ENCODE data around the gene P2RY14. TPM values are rescaled to one million over a fixed set of nuclear protein-coding genes. Genes with fewer than 3 reads are reported as not detected.

P2RY14 gene
- total and polyA plus RNA-seq, 12 donors = 0.17 to 2.4 (median 0.57) TPM; not detected in 1

DNA sequence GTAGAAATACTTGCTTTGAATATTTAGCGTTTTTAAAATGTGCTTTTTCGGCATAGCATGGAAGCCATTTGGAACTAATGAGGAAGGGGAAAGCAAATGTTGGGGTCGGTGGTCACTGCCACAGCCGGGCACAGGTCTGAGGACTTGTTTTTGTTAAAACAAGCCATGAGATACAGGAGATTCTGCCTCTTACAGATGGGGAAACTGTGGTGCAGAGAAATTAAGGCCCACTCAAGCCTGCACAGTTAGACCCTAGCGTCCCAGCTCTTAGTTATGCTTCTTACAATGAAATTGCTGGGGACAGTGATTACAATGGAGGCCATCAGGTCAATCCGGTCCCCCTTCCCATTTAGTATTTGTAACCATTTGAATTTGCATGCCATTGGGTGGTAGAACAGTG, 72.9 kb downstream of the P2RY14 start:
- peaks cover 0 to 4% of the 10 kb centered on the region in 2 donors for H3K4me1 ChIP-seq (replicated peaks in 1 of 2)
- no peak for DNase-seq
- H3K36me3 ChIP-seq (replicated peaks in 1 of 2) = no peaks in the 10 kb centered on the region
- no peaks in the 10 kb centered on the region for H3K27me3 ChIP-seq
- TF ChIP-seq, protein P1, sequence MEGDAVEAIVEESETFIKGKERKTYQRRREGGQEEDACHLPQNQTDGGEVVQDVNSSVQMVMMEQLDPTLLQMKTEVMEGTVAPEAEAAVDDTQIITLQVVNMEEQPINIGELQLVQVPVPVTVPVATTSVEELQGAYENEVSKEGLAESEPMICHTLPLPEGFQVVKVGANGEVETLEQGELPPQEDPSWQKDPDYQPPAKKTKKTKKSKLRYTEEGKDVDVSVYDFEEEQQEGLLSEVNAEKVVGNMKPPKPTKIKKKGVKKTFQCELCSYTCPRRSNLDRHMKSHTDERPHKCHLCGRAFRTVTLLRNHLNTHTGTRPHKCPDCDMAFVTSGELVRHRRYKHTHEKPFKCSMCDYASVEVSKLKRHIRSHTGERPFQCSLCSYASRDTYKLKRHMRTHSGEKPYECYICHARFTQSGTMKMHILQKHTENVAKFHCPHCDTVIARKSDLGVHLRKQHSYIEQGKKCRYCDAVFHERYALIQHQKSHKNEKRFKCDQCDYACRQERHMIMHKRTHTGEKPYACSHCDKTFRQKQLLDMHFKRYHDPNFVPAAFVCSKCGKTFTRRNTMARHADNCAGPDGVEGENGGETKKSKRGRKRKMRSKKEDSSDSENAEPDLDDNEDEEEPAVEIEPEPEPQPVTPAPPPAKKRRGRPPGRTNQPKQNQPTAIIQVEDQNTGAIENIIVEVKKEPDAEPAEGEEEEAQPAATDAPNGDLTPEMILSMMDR (IDR thresholded peaks at IDR 0.05) = no peak
- TF ChIP-seq POLR2A (IDR thresholded peaks at IDR 0.05) = no peak
- H3K27ac ChIP-seq = no peak overlapping the region
- no peak overlapping the region for H3K4me3 ChIP-seq
- 94 to 96% (median 95%) methylated on average over 6 of the region's 6 CpGs for WGBS, 4 donors
- intact Hi-C loops (cut with DNase I) = no loop called here
- no peaks in the 10 kb centered on the region for H3K9me3 ChIP-seq (replicated peaks in 1 of 3)

DNA sequence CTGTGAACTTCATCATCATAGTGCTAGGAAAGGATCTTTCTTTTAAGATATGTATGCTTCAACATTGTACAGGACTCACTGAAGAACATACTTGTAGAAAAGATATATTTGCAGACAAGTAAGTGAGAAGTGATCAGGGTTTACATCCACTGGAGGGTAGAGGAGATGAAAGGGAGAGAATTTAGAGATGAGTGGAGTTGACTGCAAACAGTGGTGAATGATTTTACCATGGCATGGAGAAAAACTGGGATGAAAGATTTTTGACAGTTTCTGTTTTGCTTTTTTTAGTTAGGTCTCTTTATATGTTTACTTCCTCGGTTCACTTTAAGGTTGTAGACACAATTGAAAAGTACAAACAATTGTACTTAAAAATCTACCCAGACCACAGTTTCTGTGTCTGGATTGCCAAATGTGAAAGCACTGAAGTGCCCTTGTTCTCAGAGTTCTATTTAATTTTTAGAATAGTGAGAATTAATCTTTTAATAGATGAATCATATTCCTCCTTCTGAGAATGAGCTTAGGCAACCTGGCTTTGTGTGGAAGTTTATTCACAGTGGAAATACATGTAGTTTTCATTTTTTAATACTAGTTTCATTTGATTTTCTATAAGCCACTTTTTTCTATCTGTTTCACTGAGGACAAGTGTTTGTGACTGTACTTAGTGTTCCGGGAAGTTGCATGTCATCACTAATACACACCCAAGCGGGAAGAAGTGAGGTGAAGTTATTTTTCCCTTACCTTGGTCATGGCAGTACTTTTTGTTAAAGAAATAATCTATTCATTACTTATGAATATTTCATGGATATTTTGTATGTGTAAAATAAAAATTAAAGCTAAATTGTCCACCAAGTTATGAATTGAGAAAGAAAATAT, 73.6 kb downstream of the P2RY14 start:
- intact Hi-C loops (cut with DNase I) = no loop called here
- no peaks in the 10 kb centered on the region for H3K27me3 ChIP-seq
- TF ChIP-seq POLR2A (IDR thresholded peaks at IDR 0.05) = no peak
- TF ChIP-seq, protein P1 (IDR thresholded peaks at IDR 0.05) = no peak
- H3K36me3 ChIP-seq (replicated peaks in 1 of 2) = no peaks in the 10 kb centered on the region
- peaks cover 0 to 4% of the 10 kb centered on the region in 2 donors for H3K4me1 ChIP-seq (replicated peaks in 1 of 2)
- H3K9me3 ChIP-seq (replicated peaks in 1 of 3) = no peaks in the 10 kb centered on the region
- no peak overlapping the region for H3K4me3 ChIP-seq
- H3K27ac ChIP-seq = no peak overlapping the region
- no peak for DNase-seq
- WGBS, 4 donors = 74 to 85% (median 81%) methylated on average over 3 of the region's 3 CpGs

DNA sequence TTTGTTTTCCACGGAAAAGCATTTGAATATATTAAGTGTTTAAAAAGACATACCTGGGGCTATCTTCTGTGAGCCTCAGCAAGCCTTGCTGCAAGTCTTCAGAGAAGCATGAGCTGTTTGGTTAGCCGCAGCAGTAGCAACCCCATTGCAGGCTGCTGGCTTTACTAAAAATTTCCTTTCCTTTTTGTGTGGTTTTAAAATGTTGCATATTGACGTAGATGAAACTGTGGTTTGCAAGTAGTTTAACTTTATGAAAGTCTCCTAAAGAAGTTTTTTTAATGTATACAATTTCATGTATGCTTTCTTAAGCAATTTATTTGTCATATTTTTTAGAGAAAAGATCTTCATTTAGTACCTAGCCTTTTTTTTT, 75.3 kb downstream of the P2RY14 start, which contains the start of gene GPR171:
TSS of gene GPR171 (minus strand) at position 166 of the 370 bp plus-strand sequence. CDS start 3,830 bp downstream, outside the sequence.
- intact Hi-C loops (cut with DNase I) = no loop called here
- Histone ChIP-seq H3K4me3 (no peak within 1 kb of the TSS), H3K4me1 (replicated peaks in 1 of 2) (peaks cover 0 to 4% of the 10 kb centered on the region in 2 donors), H3K27ac (no peak within 1 kb of the TSS), H3K36me3 (replicated peaks in 1 of 2) (no peaks in the 10 kb centered on the region), H3K27me3 (no peaks in the 10 kb centered on the region), H3K9me3 (replicated peaks in 1 of 3) (no peaks in the 10 kb centered on the region)
- TF ChIP-seq, protein P1 (IDR thresholded peaks at IDR 0.05) = no peak
- TF ChIP-seq POLR2A (IDR thresholded peaks at IDR 0.05) = no peak
- DNase-seq = no peak
- WGBS, 4 donors = 87 to 93% (median 90%) methylated on average over 3 of the region's 3 CpGs

DNA sequence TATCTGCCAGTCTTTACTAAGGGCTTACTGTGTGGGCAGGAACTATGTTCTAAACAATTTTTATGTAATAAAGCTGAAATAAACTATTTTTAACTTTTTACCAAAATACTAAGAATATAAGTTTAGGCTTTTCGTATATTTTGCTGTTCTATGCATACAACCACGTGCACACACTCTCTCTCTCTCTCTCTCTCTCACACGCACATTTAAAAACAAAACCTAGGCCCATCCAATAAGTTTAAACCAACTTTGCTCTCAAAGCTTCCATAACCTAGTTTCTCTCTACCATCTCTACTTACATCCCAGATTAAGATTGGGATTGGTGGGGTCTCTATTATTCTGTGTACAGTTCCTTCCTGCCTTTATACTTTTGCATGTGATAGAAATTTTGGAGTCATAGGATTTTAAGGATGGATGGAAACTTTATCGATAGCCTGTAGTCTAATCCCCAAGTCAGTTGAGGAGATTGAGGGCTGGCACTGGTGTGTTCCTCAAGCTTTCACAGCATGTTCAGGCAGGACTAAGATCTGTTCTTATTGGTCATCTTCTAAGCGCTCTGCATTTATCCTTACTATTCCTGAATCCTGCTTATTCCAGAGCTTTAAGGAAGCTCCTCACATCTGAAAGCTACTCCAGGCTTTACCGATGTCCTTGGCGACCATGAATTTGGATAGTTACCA, 77.2 kb downstream of the P2RY14 start:
- 88 to 96% (median 95%) methylated on average over 7 of the region's 7 CpGs for WGBS, 4 donors

More for the DNA sequence above, 77.2 kb downstream of the P2RY14 start:
- Histone ChIP-seq H3K9me3 (replicated peaks in 1 of 3) (no peaks in the 10 kb centered on the region), H3K27me3 (no peaks in the 10 kb centered on the region), H3K4me3 (no peak overlapping the region), H3K4me1 (replicated peaks in 1 of 2) (peaks cover 0 to 4% of the 10 kb centered on the region in 2 donors), H3K36me3 (replicated peaks in 1 of 2) (no peaks in the 10 kb centered on the region), H3K27ac (no peak overlapping the region)
- intact Hi-C loops (cut with DNase I) = no loop called here
- no peak for TF ChIP-seq POLR2A (IDR thresholded peaks at IDR 0.05)
- TF ChIP-seq, protein P1 (IDR thresholded peaks at IDR 0.05) = no peak
- DNase-seq = no peak
